ENCODE results near the gene ATOH8.

GRCh38 chr2:85729825-85730510 is 23.8 kb upstream of the ATOH8 start:
- TF ChIP-seq, protein P1, sequence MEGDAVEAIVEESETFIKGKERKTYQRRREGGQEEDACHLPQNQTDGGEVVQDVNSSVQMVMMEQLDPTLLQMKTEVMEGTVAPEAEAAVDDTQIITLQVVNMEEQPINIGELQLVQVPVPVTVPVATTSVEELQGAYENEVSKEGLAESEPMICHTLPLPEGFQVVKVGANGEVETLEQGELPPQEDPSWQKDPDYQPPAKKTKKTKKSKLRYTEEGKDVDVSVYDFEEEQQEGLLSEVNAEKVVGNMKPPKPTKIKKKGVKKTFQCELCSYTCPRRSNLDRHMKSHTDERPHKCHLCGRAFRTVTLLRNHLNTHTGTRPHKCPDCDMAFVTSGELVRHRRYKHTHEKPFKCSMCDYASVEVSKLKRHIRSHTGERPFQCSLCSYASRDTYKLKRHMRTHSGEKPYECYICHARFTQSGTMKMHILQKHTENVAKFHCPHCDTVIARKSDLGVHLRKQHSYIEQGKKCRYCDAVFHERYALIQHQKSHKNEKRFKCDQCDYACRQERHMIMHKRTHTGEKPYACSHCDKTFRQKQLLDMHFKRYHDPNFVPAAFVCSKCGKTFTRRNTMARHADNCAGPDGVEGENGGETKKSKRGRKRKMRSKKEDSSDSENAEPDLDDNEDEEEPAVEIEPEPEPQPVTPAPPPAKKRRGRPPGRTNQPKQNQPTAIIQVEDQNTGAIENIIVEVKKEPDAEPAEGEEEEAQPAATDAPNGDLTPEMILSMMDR (conservative IDR thresholded peaks at IDR 0.05) = no peak
- no peak for TF ChIP-seq ZFX (IDR thresholded peaks at IDR 0.05)

Measured in C4-2B (cell line).